ENCODE measurements around the gene PRDM1. TPM values are rescaled to one million over a fixed set of nuclear protein-coding genes. Genes with fewer than 3 reads are reported as not detected.

PRDM1 gene
- polyA plus RNA-seq, 1 experiment, result 3.7 TPM

- POLR2A ChIA-PET, result no interaction called here
- H3K9me3 ChIP-seq (ENCODE audit: control insufficient read depth, insufficient read depth, low read length), result no peaks in the 10 kb centered on the region
- no peaks in the 10 kb centered on the region for H3K27me3 ChIP-seq (ENCODE audit: control insufficient read depth, insufficient read depth, low read length)
- no peak overlapping the region for H3K27ac ChIP-seq (ENCODE audit: low read depth, low read length)
- no peak for TF ChIP-seq CTCF (IDR thresholded peaks at IDR 0.05; ENCODE audit: low read depth, low read length)
- DNase-seq (ENCODE audit: low read depth, low spot score), result no peak
- no peak overlapping the region for H3K4me3 ChIP-seq (ENCODE audit: low read depth, low read length)
- CTCF ChIA-PET, result no interaction called here
Observed at GRCh38 chr6:106051226-106051625, 34.9 kb upstream of the PRDM1 start.

- CTCF ChIA-PET, result no interaction called here
- no peaks in the 10 kb centered on the region for H3K9me3 ChIP-seq (ENCODE audit: control insufficient read depth, insufficient read depth, low read length)
- H3K27ac ChIP-seq (ENCODE audit: low read depth, low read length), result no peak overlapping the region
- no peaks in the 10 kb centered on the region for H3K27me3 ChIP-seq (ENCODE audit: control insufficient read depth, insufficient read depth, low read length)
- no peak for DNase-seq (ENCODE audit: low read depth, low spot score)
- TF ChIP-seq CTCF (IDR thresholded peaks at IDR 0.05; ENCODE audit: low read depth, low read length), result no peak
- no peak overlapping the region for H3K4me3 ChIP-seq (ENCODE audit: low read depth, low read length)
- POLR2A ChIA-PET, result no interaction called here
Observed at GRCh38 chr6:106053484-106054205, 32.5 kb upstream of the PRDM1 start.

- DNase-seq (ENCODE audit: low read depth, low spot score), result no peak
- CTCF ChIA-PET, result interaction anchor here (1.5 kb wide), 1 partner anchor 320 kb away, joined by 3 read pairs; no protein-coding TSS in a partner anchor
- H3K27ac ChIP-seq (ENCODE audit: low read depth, low read length), result no peak overlapping the region
- TF ChIP-seq CTCF (IDR thresholded peaks at IDR 0.05; ENCODE audit: low read depth, low read length), result no peak
- H3K27me3 ChIP-seq (ENCODE audit: control insufficient read depth, insufficient read depth, low read length), result no peaks in the 10 kb centered on the region
- POLR2A ChIA-PET, result no interaction called here
- H3K9me3 ChIP-seq (ENCODE audit: control insufficient read depth, insufficient read depth, low read length), result no peaks in the 10 kb centered on the region
- H3K4me3 ChIP-seq (ENCODE audit: low read depth, low read length), result no peak overlapping the region
Observed at GRCh38 chr6:106055489-106055888, 30.6 kb upstream of the PRDM1 start.

- Histone ChIP-seq H3K9me3 (ENCODE audit: control insufficient read depth, insufficient read depth, low read length) (no peaks in the 10 kb centered on the region), H3K4me3 (ENCODE audit: low read depth, low read length) (no peak overlapping the region), H3K27me3 (ENCODE audit: control insufficient read depth, insufficient read depth, low read length) (no peaks in the 10 kb centered on the region), H3K27ac (ENCODE audit: low read depth, low read length) (no peak overlapping the region)
- ChIA-PET POLR2A (no interaction called here), CTCF (interaction anchor here (1.5 kb wide), 1 partner anchor 321 kb away, joined by 3 read pairs; no protein-coding TSS in a partner anchor)
- DNase-seq (ENCODE audit: low read depth, low spot score), result no peak
- TF ChIP-seq CTCF (IDR thresholded peaks at IDR 0.05; ENCODE audit: low read depth, low read length), result no peak
Observed at GRCh38 chr6:106056060-106056745, 29.9 kb upstream of the PRDM1 start.

- ChIA-PET CTCF (interaction anchor here (1.5 kb wide), 1 partner anchor 322 kb away, joined by 3 read pairs; no protein-coding TSS in a partner anchor), POLR2A (no interaction called here)
- Histone ChIP-seq H3K4me3 (ENCODE audit: low read depth, low read length) (no peak overlapping the region), H3K9me3 (ENCODE audit: control insufficient read depth, insufficient read depth, low read length) (no peaks in the 10 kb centered on the region), H3K27ac (ENCODE audit: low read depth, low read length) (no peak overlapping the region), H3K27me3 (ENCODE audit: control insufficient read depth, insufficient read depth, low read length) (no peaks in the 10 kb centered on the region)
- no peak for DNase-seq (ENCODE audit: low read depth, low spot score)
- no peak for TF ChIP-seq CTCF (IDR thresholded peaks at IDR 0.05; ENCODE audit: low read depth, low read length)
Observed at GRCh38 chr6:106056746-106057390, 29.3 kb upstream of the PRDM1 start.

All from AG04450 (cell line).